HEK293 (cell line): Measurements from ENCODE around the gene LRBA.

ENCODE experiments used
- CTCF ChIA-PET: fragments of 350-600 bp; formaldehyde crosslinking; extraction: SDS; loops from one replicate; lab custom pipeline; 2021; ENCODE audit warnings: antibody characterized with exemption; lab: Yijun Ruan, JAX
- POLR2A ChIA-PET: fragments of 300-600 bp; formaldehyde crosslinking; extraction: SDS; loops from one replicate; lab custom pipeline; 2020; ENCODE audit warnings: antibody characterized with exemption, inconsistent platforms; lab: Yijun Ruan, JAX
- H3K27ac ChIP-seq: fragments of 200-500 bp; sonication (Bioruptor generic); 2 replicates; pipeline ENCODE4 v1.5.1; 2014; ENCODE audit warnings: low read depth, low read length, control low read depth, inconsistent platforms; ENCODE audit errors: extremely low read depth
- H3K36me3 ChIP-seq, 2 experiments: fragments of 200-500 bp in 1 of 2; sonication (Bioruptor generic) in 1 of 2; 1 replicate in 1 of 2; 2 replicates in 1 of 2; pipeline ENCODE4 v1.5.1; 2014 to 2017; ENCODE audit warnings: inconsistent platforms in 2 of 2, low read length in 2 of 2; ENCODE audit not compliant: control insufficient read depth in 2 of 2, insufficient read depth in 1 of 2
- H3K4me1 ChIP-seq: fragments of 200-500 bp; sonication (Bioruptor generic); 2 replicates; pipeline ENCODE4 v1.5.1; 2014; ENCODE audit warnings: mild to moderate bottlenecking, low read length, inconsistent platforms; ENCODE audit not compliant: control insufficient read depth, insufficient read depth
- H3K4me3 ChIP-seq: 2 replicates; pipeline ENCODE4 v1.5.1; 2011; ENCODE audit warnings: low read depth, mild to moderate bottlenecking, control low read depth, low read length, moderate library complexity
- H3K9me3 ChIP-seq: fragments of 200-500 bp; sonication (Bioruptor generic); 2 replicates; pipeline ENCODE4 v1.5.1; 2014; ENCODE audit warnings: low read depth, low read length, inconsistent platforms; ENCODE audit not compliant: control insufficient read depth, insufficient read depth
- BCL6B ChIP-seq: fragments of 450-650 bp; formaldehyde crosslinking; IDR thresholded peaks from 2 replicates; pipeline ENCODE4 v1.5.1; 2017; ENCODE audit warnings: missing biosample characterization, missing genetic modification characterization
- ELK4 ChIP-seq: IDR thresholded peaks from 2 replicates; pipeline ENCODE4 v1.6.1; 2011; ENCODE audit warnings: mild to moderate bottlenecking, low read depth, low read length, borderline replicate concordance
- GLIS1 ChIP-seq: fragments of 450-650 bp; formaldehyde crosslinking; IDR thresholded peaks from 2 replicates; pipeline ENCODE4 v1.5.1; 2016; ENCODE audit warnings: missing biosample characterization, missing genetic modification characterization
- PRDM6 ChIP-seq: fragments of 450-650 bp; formaldehyde crosslinking; IDR thresholded peaks from 2 replicates; pipeline ENCODE4 v1.5.1; 2017; ENCODE audit warnings: missing biosample characterization, missing genetic modification characterization
- REST ChIP-seq: fragments of 450-650 bp; formaldehyde crosslinking; IDR thresholded peaks from 2 replicates; pipeline ENCODE4 v1.5.1; 2016; ENCODE audit warnings: missing biosample characterization, missing genetic modification characterization
- TSHZ1 ChIP-seq: fragments of 450-650 bp; formaldehyde crosslinking; IDR thresholded peaks from 2 replicates; pipeline ENCODE4 v1.5.1; 2016; ENCODE audit warnings: missing biosample characterization, missing genetic modification characterization, borderline replicate concordance
- ZBTB8A ChIP-seq: fragments of 450-650 bp; formaldehyde crosslinking; IDR thresholded peaks from 2 replicates; pipeline ENCODE4 v1.5.1; 2016; ENCODE audit warnings: missing biosample characterization, missing genetic modification characterization
- ZFP37 ChIP-seq: fragments of 450-650 bp; formaldehyde crosslinking; IDR thresholded peaks from 2 replicates; pipeline ENCODE4 v1.5.1; 2016; ENCODE audit warnings: missing biosample characterization, missing genetic modification characterization
- ZNF132 ChIP-seq: fragments of 450-650 bp; formaldehyde crosslinking; IDR thresholded peaks from 2 replicates; pipeline ENCODE4 v1.5.1; 2017; ENCODE audit warnings: missing biosample characterization, missing genetic modification characterization, borderline replicate concordance
- ZNF16 ChIP-seq: fragments of 450-650 bp; formaldehyde crosslinking; IDR thresholded peaks from 2 replicates; pipeline ENCODE4 v1.5.1; 2016; ENCODE audit warnings: low read depth, missing biosample characterization, missing genetic modification characterization
- ZNF266 ChIP-seq: fragments of 450-650 bp; formaldehyde crosslinking; IDR thresholded peaks from 2 replicates; pipeline ENCODE4 v1.5.1; 2016; ENCODE audit warnings: missing biosample characterization, missing genetic modification characterization, low read depth
- ZNF416 ChIP-seq: fragments of 450-650 bp; formaldehyde crosslinking; IDR thresholded peaks from 2 replicates; pipeline ENCODE4 v1.5.1; 2016; ENCODE audit warnings: missing biosample characterization, missing genetic modification characterization
- ZNF600 ChIP-seq: fragments of 450-650 bp; formaldehyde crosslinking; IDR thresholded peaks from 2 replicates; pipeline ENCODE4 v1.5.1; 2016; ENCODE audit warnings: missing biosample characterization, missing genetic modification characterization
- ZNF776 ChIP-seq: fragments of 450-650 bp; formaldehyde crosslinking; IDR thresholded peaks from 2 replicates; pipeline ENCODE4 v1.5.0; 2017; ENCODE audit warnings: missing biosample characterization, missing genetic modification characterization, borderline replicate concordance
- ZNF830 ChIP-seq: fragments of 450-650 bp; IDR thresholded peaks from 2 replicates; pipeline ENCODE4 v1.5.0; 2018; ENCODE audit warnings: missing biosample characterization, missing genetic modification characterization, low read depth, mild to moderate bottlenecking, moderate library complexity

Gene LRBA

GRCh38 chr4:150934022-150934421 lies 81.1 kb downstream of the LRBA start (continued):
- TF ChIP-seq REST (tag by site-specific recombination) (no peak), GLIS1 (tag by site-specific recombination) (no peak), BCL6B (tag by site-specific recombination) (no peak)

- TF ChIP-seq ZNF776 (tag by site-specific recombination) = no peak
- no peak for TF ChIP-seq PRDM6
- TF ChIP-seq ZBTB8A = no peak
- no peak for TF ChIP-seq ELK4
- TF ChIP-seq ZNF16 (tag by site-specific recombination) = no peak
- no peak for TF ChIP-seq ZNF266 (tag by site-specific recombination)
- no peak for TF ChIP-seq ZFP37 (tag by site-specific recombination)
- no peak for TF ChIP-seq ZNF132
- no peak for TF ChIP-seq ZNF600 (tag by site-specific recombination)
- no peak for TF ChIP-seq ZNF830
- no peak for TF ChIP-seq TSHZ1 (tag by site-specific recombination)
- TF ChIP-seq GLIS1 (tag by site-specific recombination) = no peak
- TF ChIP-seq ZNF416 (tag by site-specific recombination) = no peak
- Histone ChIP-seq H3K36me3 (no peaks in the 10 kb centered on the region), H3K9me3 (no peaks in the 10 kb centered on the region), H3K4me3 (no peak overlapping the region), H3K4me1 (no peaks in the 10 kb centered on the region; the same call in 1 of the 2 replicates), H3K27ac (no peak overlapping the region)
- POLR2A ChIA-PET = no interaction called here
- CTCF ChIA-PET = no interaction called here
Measured at GRCh38 chr4:150931796-150932195, 83.3 kb downstream of the LRBA start.
